HEK293T (cell line): ENCODE data around the gene ELOVL6.

Source experiments
- CTCF ChIA-PET: fragments of 350-600 bp; formaldehyde crosslinking; extraction: SDS; loops from one replicate; lab custom pipeline; 2021; ENCODE audit warnings: antibody characterized with exemption, inconsistent platforms; lab: Yijun Ruan, JAX
- POLR2A ChIA-PET: fragments of 350-600 bp; formaldehyde crosslinking; extraction: SDS; loops from one replicate; lab custom pipeline; 2020; ENCODE audit warnings: antibody characterized with exemption, inconsistent platforms; lab: Yijun Ruan, JAX
- DNase-seq: peaks from one replicate; pipeline ENCODE4 v3.0.0; 2012; ENCODE audit warnings: mixed read lengths; ENCODE audit errors: extremely low spot score
- ARNT ChIP-seq: fragments of 450-650 bp; IDR thresholded peaks from 2 replicates; pipeline ENCODE4 v1.6.1; 2017; ENCODE audit warnings: mild to moderate bottlenecking
- BHLHE40 ChIP-seq: fragments of 450-650 bp; IDR thresholded peaks from 2 replicates; pipeline ENCODE4 v1.6.1; 2016; ENCODE audit warnings: mild to moderate bottlenecking, moderate library complexity, borderline replicate concordance
- CTBP1 ChIP-seq: fragments of 450-650 bp; IDR thresholded peaks from 2 replicates; pipeline ENCODE4 v1.6.1; 2016; ENCODE audit warnings: borderline replicate concordance
- ELF4 ChIP-seq: fragments of 450-650 bp; IDR thresholded peaks from 2 replicates; pipeline ENCODE4 v1.6.1; 2017; ENCODE audit warnings: antibody characterized with exemption
- FOXA1 ChIP-seq: fragments of 450-650 bp; IDR thresholded peaks from 2 replicates; pipeline ENCODE4 v1.6.1; 2016; ENCODE audit warnings: mild to moderate bottlenecking
- FOXK2 ChIP-seq: fragments of 450-650 bp; IDR thresholded peaks from 2 replicates; pipeline ENCODE4 v1.6.1; 2016; ENCODE audit warnings: mild to moderate bottlenecking
- FOXM1 ChIP-seq: fragments of 450-650 bp; IDR thresholded peaks from 2 replicates; pipeline ENCODE4 v1.6.1; 2017; ENCODE audit warnings: mild to moderate bottlenecking, borderline replicate concordance
- HDGF ChIP-seq: fragments of 450-650 bp; IDR thresholded peaks from 2 replicates; pipeline ENCODE4 v1.6.1; 2017; ENCODE audit warnings: antibody characterized with exemption, borderline replicate concordance
- L3MBTL2 ChIP-seq: fragments of 450-650 bp; conservative IDR thresholded peaks from 2 replicates; pipeline ENCODE4 v1.6.1; 2016; ENCODE audit warnings: mild to moderate bottlenecking
- LEF1 ChIP-seq: fragments of 450-650 bp; IDR thresholded peaks from 2 replicates; pipeline ENCODE4 v1.6.1; 2017; ENCODE audit warnings: mild to moderate bottlenecking, borderline replicate concordance
- NFRKB ChIP-seq: fragments of 450-650 bp; IDR thresholded peaks from 2 replicates; pipeline ENCODE4 v1.6.1; 2016; ENCODE audit warnings: mild to moderate bottlenecking, moderate library complexity
- SP1 ChIP-seq: fragments of 450-650 bp; IDR thresholded peaks from 2 replicates; pipeline ENCODE4 v1.6.1; 2017
- SUZ12 ChIP-seq: fragments of 450-650 bp; IDR thresholded peaks from 2 replicates; pipeline ENCODE4 v1.6.1; 2016; ENCODE audit warnings: mild to moderate bottlenecking
- TARDBP ChIP-seq: fragments of 450-650 bp; IDR thresholded peaks from 2 replicates; pipeline ENCODE4 v1.6.1; 2016
- ZNF384 ChIP-seq: fragments of 450-650 bp; IDR thresholded peaks from 2 replicates; pipeline ENCODE4 v1.6.1; 2016
- TF ChIP-seq, protein P1 (sequence below): fragments of 450-650 bp; IDR thresholded peaks from 2 replicates; pipeline ENCODE4 v1.6.1; 2016

Gene ELOVL6

GRCh38 chr4:110131916-110132315, 66.5 kb downstream of the ELOVL6 start:
- TF ChIP-seq BHLHE40 (no peak), HDGF (no peak), LEF1 (no peak)
- ChIA-PET CTCF (no interaction called here), POLR2A (no interaction called here)
- no peak for DNase-seq

- no peak for TF ChIP-seq NFRKB
- TF ChIP-seq L3MBTL2, result no peak
- DNase-seq, result no peak
- POLR2A ChIA-PET, result no interaction called here
- CTCF ChIA-PET, result no interaction called here
Measured at GRCh38 chr4:110130576-110131358, 67.6 kb downstream of the ELOVL6 start.

- DNase-seq, result no peak
- no peak for TF ChIP-seq FOXA1
- ChIA-PET CTCF (no interaction called here), POLR2A (no interaction called here)
Measured at GRCh38 chr4:110129544-110129943, 68.9 kb downstream of the ELOVL6 start.

DNA sequence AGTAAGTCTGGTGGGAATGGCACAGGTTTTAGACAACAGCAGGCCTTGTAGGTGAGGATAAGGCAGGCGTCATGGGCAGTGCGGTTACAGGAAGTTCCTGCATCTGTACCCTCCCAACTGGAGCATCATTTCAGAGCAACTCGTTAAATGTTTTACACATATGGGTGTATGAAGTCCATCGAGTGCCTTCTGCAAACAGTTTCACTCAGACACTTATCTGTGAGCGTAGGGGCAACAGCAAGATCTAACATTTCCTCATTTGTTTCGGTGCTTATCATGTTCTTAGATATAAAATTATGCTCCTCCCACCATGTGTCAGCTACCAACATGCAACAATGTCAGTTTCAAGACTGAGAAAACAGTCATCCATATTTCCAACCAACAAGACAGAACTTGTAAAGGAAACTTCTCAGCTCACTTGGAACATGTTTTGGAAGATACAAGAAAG, 69.9 kb downstream of the ELOVL6 start:
- TF ChIP-seq SP1, result no peak
- no peak for TF ChIP-seq ARNT
- TF ChIP-seq FOXM1, result no peak
- TF ChIP-seq ZNF384, result no peak
- no peak for TF ChIP-seq LEF1
- no peak for TF ChIP-seq FOXA1
- no peak for TF ChIP-seq TARDBP
- no peak for TF ChIP-seq BHLHE40
- TF ChIP-seq ELF4, result no peak
- no peak for TF ChIP-seq SUZ12
- TF ChIP-seq L3MBTL2, result no peak
- no peak for TF ChIP-seq NFRKB
- TF ChIP-seq CTBP1, result no peak
- TF ChIP-seq, protein P1, sequence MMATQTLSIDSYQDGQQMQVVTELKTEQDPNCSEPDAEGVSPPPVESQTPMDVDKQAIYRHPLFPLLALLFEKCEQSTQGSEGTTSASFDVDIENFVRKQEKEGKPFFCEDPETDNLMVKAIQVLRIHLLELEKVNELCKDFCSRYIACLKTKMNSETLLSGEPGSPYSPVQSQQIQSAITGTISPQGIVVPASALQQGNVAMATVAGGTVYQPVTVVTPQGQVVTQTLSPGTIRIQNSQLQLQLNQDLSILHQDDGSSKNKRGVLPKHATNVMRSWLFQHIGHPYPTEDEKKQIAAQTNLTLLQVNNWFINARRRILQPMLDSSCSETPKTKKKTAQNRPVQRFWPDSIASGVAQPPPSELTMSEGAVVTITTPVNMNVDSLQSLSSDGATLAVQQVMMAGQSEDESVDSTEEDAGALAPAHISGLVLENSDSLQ, result no peak
- ChIA-PET CTCF (no interaction called here), POLR2A (no interaction called here)
- no peak for DNase-seq

DNA sequence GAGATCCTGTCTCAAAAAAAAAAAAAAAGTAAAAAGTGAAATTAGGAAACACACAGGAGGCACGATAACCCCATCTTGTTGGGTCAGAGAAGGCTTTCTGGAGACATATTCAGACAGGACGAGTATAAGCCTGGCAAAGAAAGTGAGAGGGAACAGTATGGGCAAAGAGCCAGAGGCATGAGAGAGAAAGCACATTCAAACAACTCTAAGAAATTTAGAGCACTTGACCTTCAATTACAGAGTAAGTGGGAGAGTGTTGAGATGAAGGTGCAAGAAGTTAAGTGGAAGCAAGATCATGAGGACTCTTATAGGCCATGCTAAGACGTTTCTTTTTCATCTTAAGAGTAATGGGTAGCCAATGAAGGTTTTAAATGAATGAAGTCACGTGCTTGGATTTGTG, 70.4 kb downstream of the ELOVL6 start:
- DNase-seq, result no peak
- ChIA-PET POLR2A (no interaction called here), CTCF (no interaction called here)
- TF ChIP-seq SP1, result no peak
- TF ChIP-seq, protein P1, result no peak
- no peak for TF ChIP-seq SUZ12
- no peak for TF ChIP-seq TARDBP
- no peak for TF ChIP-seq ELF4
- TF ChIP-seq ZNF384, result no peak
- TF ChIP-seq LEF1, result no peak
- no peak for TF ChIP-seq NFRKB
- TF ChIP-seq ARNT, result no peak
- TF ChIP-seq CTBP1, result no peak
- TF ChIP-seq FOXA1, result no peak
- TF ChIP-seq HDGF, result no peak
- no peak for TF ChIP-seq FOXK2
- no peak for TF ChIP-seq FOXM1
- no peak for TF ChIP-seq L3MBTL2
- TF ChIP-seq BHLHE40, result no peak

DNA sequence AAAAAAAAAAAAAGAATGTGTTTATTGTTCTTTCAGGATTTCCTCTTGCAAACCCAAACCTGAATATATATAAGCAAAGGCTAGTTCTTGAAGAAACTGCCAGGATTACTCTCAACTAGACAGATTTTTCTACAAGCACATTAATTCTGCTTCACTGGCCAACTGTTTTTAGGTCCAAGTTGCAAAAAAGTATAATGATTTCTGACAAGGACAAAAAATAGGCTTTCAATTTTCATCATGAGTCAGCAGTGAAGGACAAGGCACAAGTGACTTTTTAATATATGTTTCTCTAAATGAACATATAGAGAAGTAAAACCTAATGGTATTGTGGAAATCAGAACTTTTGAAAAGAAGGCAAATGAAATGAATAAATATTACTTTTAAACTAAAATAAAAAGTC, 73.7 kb downstream of the ELOVL6 start:
- CTCF ChIA-PET, result no interaction called here
- no peak for DNase-seq
- TF ChIP-seq SP1, result no peak
- TF ChIP-seq FOXA1, result no peak
- TF ChIP-seq, protein P1, result no peak
- TF ChIP-seq TARDBP, result no peak
- no peak for TF ChIP-seq ELF4
- TF ChIP-seq ARNT, result no peak
- POLR2A ChIA-PET, result no interaction called here

DNA sequence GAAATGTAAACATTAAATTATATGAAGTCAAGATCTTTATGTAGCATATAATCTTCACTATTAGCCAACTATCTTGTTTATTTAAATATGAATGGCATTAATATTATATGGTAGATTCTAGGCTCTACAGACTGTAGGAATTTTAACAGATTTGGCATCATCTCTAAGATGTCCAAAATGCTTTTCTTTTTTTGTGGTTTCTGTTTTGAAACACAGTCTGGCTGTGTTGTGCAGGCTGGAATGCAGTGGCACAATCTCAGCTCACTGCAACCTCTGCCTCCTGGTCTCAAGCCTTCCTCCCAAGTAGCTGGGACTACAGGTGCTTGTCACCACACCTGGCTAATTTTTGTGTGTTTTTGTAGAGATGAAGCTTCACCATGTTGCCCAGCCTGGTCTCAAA, 76.2 kb downstream of the ELOVL6 start:
- POLR2A ChIA-PET, result no interaction called here
- DNase-seq, result no peak
- CTCF ChIA-PET, result no interaction called here
- TF ChIP-seq FOXM1 (no peak), ELF4 (no peak), FOXK2 (no peak), HDGF (no peak), TARDBP (no peak), SP1 (no peak), ARNT (no peak)

DNA sequence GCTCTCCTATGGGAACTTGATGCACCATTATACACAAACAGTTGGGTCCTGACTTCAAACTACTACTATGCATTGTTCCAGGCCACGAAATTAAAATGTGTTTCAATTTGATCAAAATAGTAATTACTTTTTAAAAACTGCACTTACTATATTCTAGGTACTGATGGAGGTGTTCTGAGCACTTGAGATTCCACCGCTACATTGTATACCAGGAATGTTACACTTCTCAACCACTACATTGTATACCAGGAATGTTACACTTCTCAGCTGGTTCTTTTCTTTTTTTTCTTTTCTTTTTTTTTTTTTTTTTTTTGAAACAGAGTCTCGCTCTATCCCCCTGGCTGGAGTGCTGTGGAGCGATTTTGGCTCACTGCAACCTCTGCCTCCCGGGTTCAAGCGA, 77.9 kb downstream of the ELOVL6 start:
- CTCF ChIA-PET, result no interaction called here
- POLR2A ChIA-PET, result no interaction called here
- TF ChIP-seq FOXM1 (no peak), LEF1 (no peak), ELF4 (no peak), ARNT (no peak), NFRKB (no peak), CTBP1 (no peak), L3MBTL2 (no peak), FOXK2 (no peak), TARDBP (no peak), FOXA1 (no peak)
- DNase-seq, result no peak
